ENCODE data around the gene SERPING1.
"Not testable (repeated sequence)": the region's sequence is repeated elsewhere in the genome, so short reads cannot be mapped to it uniquely, and the experiment has no call there.

The SERPING1 gene

DNA sequence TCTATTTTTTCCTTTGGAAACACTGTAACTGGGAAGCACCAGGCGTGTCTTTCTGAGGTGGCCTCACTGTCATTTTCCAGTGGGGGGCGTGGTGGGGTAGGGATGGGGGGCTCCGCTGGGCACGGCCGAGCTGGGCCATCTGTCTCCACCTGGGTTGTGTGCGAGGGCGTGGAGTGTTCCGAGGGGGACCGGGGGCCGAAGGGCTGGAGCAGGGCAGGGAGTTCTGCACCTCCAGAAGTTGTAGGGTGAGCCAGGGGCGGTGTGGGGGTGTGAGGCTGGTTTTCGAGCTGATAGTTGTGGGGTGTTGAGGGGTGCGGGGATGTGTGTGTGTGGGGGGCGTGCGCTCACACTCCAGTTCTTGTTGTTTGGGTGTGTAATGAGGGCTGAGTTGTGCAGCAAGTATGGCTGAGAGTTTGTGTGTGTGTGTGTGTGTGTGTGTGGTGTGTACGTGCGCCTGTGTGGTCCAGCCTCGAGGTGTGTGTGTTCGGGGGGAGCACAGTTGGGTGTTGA is 41.4 kb downstream of the SERPING1 start:
- DNase-seq = peak; percentile 6

- DNase-seq = no peak
Measured at GRCh38 chr11:57639321-57640067, 42.0 kb downstream of the SERPING1 start.

DNA sequence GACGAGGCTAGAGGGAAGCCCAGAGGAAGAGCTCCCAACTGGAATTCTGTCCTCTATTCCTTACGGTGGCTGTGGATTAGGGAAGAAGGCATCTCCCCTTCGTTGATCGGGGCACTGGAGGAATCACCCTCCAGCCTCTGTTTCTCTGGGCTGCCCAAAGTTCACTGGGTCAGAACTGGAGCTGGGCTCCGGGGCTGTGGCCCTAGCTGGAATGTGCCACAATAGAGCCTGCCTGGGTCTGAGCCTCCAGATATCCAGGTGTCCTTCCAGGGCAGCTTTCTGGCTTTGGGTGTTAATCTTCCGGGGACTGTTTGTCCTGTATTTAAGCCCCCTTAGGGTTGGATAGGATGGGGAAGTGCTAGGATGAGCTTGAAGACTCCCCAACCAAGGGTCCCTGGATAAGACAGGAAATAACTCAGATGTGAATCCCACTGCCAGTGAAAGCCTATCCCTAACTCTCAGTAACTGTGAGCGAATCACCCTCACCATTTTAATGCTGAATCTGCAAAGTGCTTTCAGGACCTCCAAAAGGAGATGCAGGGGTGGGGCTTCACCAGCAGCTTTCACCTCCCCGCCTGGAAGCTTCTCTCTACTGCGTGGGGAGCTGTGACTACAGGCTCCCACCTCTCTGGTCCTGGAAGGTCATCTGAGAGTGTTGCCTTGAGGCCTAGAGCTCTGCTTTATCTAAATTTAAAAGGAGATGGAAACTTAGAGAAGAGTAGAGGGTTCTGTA is 42.7 kb downstream of the SERPING1 start:
- DNase-seq = no peak

GRCh38 chr11:57641011-57641807 is 43.7 kb downstream of the SERPING1 start:
- no peak for DNase-seq

DNA sequence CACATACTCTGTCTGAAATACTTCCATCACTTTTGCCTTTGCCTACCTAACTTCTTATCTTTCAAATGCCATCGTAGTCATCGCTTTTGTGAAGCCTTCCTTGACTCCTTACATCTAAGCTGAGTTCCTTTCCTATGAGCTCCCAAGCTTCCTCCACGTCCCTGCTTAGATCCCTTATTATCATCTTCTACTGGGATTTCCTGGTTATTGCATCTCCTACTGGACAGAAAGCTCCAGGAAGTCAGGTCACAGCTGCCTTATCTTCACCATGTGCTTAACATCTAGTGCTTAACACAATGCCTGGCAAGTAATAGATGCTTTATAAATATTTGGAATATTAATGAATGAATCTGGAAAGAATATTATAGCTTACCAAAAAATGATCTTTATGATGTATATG is 46.3 kb downstream of the SERPING1 start:
- DNase-seq = no peak

DNA sequence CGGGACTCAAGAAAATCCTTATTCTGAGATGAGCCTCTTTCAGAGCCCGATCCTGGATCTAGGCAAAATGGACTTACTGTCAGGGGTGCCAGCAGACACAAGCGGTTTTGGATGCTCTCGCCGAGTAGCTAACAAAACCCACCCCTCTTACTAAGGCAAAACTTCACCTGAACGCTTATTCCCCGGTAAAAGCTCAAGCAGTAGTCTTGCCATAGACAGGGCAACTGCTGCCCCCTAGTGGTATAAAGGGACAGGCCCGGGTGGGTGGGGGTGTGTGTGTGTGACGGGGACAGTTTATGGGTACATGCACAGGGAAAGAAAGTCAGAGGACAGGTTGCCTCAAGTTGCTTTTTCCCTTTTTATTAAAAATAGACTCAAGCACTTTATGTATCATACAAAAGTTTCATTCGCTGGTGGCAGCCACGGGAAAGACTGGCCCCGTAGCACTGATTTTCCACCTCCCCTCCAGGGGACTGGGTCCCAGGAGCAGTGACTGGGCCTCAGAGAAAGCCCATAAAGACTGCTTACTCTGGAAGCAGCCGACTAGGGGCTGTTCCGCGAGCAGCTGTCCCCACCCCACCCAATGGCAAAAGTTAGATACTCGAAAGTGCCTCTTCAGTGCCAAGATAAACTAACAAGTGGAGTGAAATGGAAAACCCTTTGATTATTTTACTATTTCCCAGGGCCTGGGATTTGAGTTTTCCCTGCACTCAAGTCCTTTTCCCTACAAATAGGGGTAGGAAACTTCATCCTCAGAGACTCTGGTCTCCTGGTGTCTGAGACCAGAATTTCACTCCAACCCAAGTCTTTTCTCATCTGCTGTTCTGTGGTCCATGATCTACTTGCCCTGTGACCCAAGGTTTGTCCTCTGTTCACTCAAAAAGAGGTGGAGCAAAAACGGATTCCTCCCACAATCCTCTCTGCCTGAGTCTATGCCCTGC is 47.5 kb downstream of the SERPING1 start:
- peak; percentile 81 for DNase-seq

GRCh38 chr11:57645689-57646085 is 48.2 kb downstream of the SERPING1 start:
- DNase-seq = no peak

GRCh38 chr11:57646194-57646798 is 48.8 kb downstream of the SERPING1 start:
- DNase-seq = no peak

DNA sequence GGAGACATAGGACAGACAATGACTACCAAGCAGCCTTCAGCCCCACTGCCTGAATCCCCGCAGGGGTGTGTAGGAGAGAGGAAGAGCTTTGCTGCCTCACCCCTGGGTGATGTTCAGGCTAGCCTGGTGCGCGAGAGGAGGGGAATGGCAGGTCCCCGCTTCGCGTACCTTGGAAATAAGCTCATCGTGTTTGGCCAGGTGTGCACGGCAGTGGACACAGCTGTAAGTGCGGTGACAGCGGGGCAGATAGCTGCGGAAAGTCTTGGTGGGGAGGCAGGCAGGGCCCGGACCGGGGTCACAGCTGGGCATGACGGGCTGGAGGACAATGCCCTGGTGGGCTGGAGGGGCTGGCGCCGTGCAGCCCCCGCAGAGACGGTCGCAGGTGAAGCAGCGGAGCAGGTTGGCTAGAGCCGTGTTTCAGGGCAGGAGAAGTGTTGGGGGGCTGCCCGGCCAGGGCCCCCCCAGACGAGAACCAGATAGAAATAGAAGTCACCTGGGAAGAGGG is 49.4 kb downstream of the SERPING1 start:
- DNase-seq = no peak

DNA sequence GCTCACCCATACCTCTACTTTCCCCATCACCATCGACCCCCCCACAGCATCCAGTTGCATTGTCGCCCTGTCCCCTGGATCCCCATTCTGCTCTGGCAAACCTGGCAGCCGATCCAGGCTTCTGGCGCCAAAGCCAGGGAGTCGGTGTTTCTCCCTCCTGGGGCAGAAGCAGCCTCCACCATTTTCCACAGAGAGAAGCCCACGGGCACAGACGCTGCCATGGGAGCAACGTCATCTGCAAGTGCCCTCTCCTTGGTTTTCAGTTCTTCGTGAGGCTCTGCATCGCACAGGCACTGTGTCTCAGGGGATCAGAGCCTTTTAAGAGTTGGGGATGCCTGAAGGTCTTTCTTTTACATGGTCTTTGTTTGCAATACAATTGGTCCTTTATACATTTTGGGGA is 49.9 kb downstream of the SERPING1 start:
- DNase-seq = no peak

DNA sequence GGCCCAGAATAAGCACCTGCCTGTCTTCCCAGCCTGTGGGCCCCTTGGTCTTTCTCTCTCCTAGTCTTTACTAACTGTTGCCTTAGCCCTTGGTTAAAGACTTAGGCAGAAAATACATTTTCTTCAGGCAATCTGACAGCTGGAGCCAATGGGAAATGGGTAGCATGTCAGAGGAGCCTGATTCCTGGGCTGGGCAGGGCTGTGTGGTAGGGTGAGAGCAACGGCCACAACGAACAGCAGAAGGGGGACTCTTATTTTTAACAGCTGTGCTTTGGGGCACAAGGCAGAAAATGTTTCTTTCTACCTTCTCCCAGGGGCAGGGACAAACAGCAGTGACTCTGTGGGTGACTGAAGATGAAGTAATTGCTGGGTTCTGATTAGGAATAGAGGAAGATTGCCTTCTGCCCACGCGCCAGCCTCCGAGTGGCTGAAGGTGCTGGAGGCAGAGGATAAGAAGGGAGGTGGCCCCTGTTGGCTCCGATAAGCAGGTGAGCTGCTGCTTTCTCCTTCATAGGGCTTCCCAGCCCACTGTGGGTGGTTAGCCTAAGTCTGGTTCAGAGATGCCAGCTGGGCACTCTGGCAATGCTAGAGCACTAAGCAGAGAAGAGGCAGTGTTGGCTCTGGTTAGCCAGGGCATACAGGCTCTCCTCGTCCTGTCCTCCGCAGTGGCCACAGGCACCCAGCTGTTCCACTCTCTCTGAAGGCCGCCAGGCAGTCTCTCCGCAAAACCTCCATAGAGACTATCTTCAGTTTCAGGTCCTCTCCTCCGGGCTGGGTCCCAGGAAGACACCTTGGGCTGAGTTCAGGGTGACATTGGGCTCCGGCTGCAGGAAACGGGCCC is 50.7 kb downstream of the SERPING1 start:
- DNase-seq = peak; percentile 17

DNA sequence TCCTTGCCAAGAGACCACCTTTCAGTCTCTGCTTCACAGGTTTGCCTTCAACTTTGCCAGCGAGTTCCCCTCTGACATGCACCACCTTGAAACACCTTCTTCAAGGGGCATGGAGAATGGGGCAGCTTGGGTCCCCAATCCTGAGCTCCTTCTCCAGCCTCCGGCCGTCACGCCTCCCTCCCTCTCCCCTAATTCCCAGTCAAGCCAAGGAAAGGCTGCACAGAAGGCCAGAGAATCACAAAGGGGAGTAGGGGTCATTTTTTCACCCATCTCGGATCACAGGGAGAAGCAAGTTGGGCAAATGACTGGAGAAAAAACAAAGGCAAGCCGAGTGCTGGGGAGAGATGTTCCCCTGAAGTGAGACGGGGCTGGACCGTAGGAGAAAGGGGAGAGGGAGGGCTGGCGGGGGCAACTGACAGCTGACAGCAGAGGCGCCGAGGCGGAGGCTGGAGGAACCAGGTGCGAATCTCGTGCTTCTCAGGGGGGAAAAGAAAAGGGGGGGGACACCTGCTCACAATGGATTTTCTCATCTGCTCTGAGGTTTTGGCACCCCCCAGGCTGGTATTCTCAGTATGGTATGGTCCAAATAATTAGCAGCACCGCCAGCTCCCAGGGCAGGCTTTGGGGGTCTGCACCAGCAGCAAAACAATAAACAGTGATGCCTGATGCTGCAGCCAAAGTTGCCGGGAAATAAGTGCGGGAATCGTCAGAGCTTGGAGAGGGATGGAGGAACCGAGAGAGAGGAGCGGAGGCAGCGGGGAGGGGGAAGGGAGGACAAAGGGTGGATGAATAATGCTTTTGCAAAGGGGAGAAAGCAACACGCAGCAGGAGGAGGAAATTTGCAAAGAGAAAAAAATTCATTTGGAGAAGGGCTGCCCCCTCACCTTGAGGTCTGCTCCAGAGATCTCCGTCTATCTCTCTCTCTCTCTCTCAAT is 51.6 kb downstream of the SERPING1 start:
- DNase-seq = peak; percentile 17

- peak; percentile 56 for DNase-seq
Measured at GRCh38 chr11:57649826-57650738, 52.6 kb downstream of the SERPING1 start, which contains the start of gene YPEL4. YPEL4 (minus strand) TSS chr11:57649912; CDS start chr11:57647107, 2,805 bp downstream.

DNA sequence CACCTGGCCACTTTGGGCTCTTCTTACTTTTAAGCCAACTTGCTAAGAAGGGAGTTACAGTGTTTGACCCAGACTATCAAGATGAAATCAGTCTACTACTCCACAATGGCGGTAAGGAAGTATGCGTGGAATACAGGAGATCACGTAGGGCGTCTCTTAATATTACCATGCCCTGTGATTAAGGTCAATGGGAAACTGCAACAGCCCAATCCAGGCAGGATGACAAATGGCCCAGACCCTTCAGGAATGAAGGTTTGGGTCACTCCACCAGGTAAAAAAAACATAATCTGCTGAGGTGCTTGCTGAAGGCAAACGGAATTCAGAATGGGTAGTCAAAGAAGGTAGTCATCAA is 53.2 kb downstream of the SERPING1 start:
- no peak for DNase-seq

- no peak for DNase-seq
Measured at GRCh38 chr11:57651408-57651807, 53.9 kb downstream of the SERPING1 start.

GRCh38 chr11:57652230-57652629 is 54.7 kb downstream of the SERPING1 start:
- DNase-seq = not testable (repeated sequence)

- DNase-seq = no peak
Measured at GRCh38 chr11:57652662-57653061, 55.2 kb downstream of the SERPING1 start.

DNA sequence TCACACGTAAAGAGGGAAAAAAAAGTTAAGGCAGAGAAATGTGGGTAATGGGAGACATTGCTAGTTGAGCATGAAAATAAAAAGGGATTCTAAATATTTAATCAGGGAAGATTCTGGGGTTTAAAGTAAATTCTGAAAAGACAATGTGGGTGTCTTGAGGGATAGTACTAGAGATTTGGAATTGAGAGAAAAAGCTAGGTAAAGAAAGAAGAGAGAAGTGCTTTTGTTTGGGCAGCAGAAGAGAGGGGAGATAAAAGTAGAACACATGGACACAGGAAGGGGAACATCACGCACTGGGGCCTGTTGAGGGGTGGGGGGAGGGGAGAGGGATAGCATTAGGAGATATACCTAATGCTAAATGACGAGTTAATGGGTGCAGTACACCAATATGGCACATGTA is 55.7 kb downstream of the SERPING1 start:
- DNase-seq = no peak
